Measurements from ENCODE around the gene SAMD5.
"Not testable (repeated sequence)": the region's sequence is repeated elsewhere in the genome, so short reads cannot be mapped to it uniquely, and the experiment has no call there.

Gene SAMD5

DNA sequence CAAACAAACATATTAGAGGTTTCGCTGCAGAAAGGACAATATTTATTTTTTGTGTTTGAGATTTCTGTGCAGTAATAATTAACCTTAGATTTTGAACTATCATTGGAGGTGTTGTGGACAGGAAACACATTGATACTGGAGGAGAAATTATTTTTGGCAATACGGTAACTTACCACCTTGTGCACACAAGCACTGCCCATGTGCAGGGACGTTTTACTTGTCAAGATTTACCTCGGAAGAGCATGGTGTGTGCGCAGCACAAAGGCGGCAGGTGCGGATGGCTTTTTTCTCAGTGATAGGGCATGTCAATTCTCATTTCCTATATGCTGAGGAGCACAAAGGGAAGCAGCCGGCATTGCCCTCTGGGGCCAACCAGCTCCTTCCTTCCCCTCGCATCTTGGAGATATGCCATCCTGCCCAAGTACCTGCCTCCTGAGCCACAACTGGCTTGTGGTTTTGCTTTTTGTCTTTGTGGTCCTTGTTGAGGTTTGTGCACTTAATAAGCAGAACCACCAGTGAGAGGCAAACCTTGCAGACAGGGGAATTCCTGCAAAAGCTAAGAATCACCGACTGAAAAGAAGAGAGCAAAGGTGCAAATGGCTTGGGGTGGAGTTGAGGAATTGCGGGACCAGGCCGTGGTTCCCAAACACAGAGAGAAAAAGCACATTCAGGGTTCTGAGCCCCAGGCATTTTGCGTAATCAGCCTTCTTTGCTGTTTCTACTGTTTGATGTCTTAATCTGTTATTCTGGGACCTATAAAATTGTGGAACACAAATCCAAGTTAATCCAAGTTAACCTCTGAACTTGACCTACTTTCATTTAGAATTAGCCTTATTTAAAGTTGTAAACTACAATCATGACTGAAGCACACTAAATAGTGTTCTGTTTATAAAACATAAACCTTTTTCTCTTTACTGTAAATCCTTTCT, 21.9 kb downstream of the SAMD5 start:
- Histone ChIP-seq H3K27me3 (no peaks in the 10 kb centered on the region), H3K36me3 (no peaks in the 10 kb centered on the region), H3K4me3 (ENCODE audit: low read depth, low read length) (no peak overlapping the region), H3K4me1 (no peaks in the 10 kb centered on the region), H3K9me3 (no peaks in the 10 kb centered on the region)
- TF ChIP-seq, protein P1, sequence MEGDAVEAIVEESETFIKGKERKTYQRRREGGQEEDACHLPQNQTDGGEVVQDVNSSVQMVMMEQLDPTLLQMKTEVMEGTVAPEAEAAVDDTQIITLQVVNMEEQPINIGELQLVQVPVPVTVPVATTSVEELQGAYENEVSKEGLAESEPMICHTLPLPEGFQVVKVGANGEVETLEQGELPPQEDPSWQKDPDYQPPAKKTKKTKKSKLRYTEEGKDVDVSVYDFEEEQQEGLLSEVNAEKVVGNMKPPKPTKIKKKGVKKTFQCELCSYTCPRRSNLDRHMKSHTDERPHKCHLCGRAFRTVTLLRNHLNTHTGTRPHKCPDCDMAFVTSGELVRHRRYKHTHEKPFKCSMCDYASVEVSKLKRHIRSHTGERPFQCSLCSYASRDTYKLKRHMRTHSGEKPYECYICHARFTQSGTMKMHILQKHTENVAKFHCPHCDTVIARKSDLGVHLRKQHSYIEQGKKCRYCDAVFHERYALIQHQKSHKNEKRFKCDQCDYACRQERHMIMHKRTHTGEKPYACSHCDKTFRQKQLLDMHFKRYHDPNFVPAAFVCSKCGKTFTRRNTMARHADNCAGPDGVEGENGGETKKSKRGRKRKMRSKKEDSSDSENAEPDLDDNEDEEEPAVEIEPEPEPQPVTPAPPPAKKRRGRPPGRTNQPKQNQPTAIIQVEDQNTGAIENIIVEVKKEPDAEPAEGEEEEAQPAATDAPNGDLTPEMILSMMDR (IDR thresholded peaks at IDR 0.05; ENCODE audit: low read depth, low read length): no peak
- DNase-seq: no peak

DNA sequence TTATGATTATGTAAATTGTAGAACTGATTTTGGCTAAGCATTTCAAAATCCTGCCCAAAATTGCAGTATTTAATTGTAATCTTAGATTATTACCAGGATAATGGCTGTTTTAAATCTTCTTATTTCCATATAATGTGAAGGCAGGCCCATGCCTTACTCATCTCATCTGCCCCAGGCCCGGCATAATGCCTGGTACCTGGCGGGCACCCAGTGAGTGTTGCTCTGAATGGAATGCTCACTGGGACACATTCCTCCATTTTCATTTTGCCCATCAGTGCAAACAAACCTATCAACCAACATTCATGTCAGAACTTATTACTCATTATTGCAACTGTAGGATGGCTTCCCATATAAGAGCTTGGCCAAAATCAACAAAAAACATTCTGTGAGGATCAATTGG, 22.8 kb downstream of the SAMD5 start:
- DNase-seq: no peak
- Histone ChIP-seq H3K4me3 (ENCODE audit: low read depth, low read length) (no peak overlapping the region), H3K27me3 (no peaks in the 10 kb centered on the region), H3K36me3 (no peaks in the 10 kb centered on the region), H3K9me3 (no peaks in the 10 kb centered on the region), H3K4me1 (no peaks in the 10 kb centered on the region)
- TF ChIP-seq, protein P1 (IDR thresholded peaks at IDR 0.05; ENCODE audit: low read depth, low read length): no peak

DNA sequence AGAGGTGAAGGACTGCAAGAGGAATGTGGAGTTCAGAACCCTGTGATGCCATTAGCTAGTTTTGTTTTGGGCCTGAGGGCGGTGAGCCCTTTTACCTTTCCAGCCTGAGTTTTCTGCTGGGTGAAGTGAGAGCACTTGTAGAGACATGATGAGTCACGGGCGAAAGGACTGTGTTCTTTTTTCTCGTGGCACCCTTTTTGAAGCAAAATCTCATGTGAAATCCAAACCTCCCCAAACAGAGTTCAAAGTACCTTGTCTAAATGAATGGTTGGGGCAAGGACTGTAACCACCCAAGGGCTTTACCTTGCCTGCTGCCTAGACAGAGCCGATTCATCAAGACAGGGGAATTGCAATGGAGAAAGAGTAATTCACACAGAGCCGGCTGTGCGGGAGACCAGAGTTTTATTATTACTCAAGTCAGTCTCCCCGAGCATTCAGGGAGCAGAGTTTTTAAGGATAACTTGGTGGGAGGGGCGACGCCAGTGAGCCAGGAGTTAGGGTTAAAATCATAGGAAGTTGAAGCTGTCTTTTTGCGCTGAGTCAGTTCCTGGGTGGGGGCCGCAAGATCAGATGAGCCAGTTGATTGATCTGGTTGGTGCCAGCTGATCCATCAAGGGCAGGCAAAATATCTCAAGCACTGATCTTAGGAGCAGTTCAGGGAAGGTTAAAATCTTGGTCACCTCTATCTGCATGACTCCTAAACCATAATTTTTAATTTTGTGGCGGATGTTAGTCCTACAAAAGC, 25.8 kb downstream of the SAMD5 start:
- Histone ChIP-seq H3K4me3 (ENCODE audit: low read depth, low read length) (no peak overlapping the region), H3K4me1 (no peaks in the 10 kb centered on the region), H3K36me3 (no peaks in the 10 kb centered on the region), H3K27me3 (no peaks in the 10 kb centered on the region), H3K9me3 (no peaks in the 10 kb centered on the region)
- TF ChIP-seq, protein P1 (IDR thresholded peaks at IDR 0.05; ENCODE audit: low read depth, low read length): no peak
- no peak for DNase-seq

DNA sequence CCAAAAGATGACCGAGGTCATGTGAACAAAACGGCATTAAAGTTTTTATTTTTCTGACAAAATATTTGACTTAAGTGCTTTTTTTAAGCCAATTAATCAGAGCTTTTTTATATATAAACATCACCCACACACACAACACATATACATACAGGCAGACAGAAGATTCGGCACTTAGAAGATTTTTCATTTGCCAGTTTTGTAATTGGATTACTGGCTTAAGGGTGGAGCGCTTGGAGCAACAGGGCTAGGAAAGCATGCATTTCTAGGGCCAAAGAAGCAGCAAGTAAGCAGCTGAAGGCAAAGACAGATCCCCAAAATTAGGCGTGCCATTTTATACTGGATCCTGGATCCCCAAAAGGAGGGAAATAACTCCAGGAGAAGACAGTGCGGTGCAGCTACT, 30.3 kb downstream of the SAMD5 start:
- no peak overlapping the region for H3K4me3 ChIP-seq (ENCODE audit: low read depth, low read length)
- no peaks in the 10 kb centered on the region for H3K27me3 ChIP-seq
- no peaks in the 10 kb centered on the region for H3K9me3 ChIP-seq
- DNase-seq: no peak
- no peaks in the 10 kb centered on the region for H3K36me3 ChIP-seq
- TF ChIP-seq, protein P1 (IDR thresholded peaks at IDR 0.05; ENCODE audit: low read depth, low read length): no peak
- no peaks in the 10 kb centered on the region for H3K4me1 ChIP-seq

DNA sequence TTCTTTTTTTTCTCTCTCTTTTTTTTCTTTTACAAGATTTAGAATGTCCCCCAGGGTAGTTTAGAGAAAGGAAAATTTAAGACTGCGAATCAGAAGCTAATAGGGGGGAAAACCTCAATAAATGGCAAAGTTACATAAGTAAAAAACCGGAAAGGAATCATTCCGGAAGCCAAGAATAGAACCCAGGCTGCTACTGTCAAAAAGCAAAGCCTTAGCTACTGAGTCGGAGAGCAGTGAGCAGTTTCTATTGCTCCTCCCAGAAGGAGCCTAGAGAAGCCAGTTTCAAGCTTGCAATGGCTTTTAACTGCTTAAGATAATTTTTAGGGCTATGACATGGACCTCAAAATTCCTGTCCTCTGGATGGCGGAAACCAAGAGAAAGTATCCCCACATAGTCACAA, 31.6 kb downstream of the SAMD5 start:
- no peaks in the 10 kb centered on the region for H3K36me3 ChIP-seq
- H3K9me3 ChIP-seq: no peaks in the 10 kb centered on the region
- TF ChIP-seq, protein P1 (IDR thresholded peaks at IDR 0.05; ENCODE audit: low read depth, low read length): no peak
- no peak for DNase-seq
- no peaks in the 10 kb centered on the region for H3K27me3 ChIP-seq
- no peaks in the 10 kb centered on the region for H3K4me1 ChIP-seq
- H3K4me3 ChIP-seq (ENCODE audit: low read depth, low read length): no peak overlapping the region

DNA sequence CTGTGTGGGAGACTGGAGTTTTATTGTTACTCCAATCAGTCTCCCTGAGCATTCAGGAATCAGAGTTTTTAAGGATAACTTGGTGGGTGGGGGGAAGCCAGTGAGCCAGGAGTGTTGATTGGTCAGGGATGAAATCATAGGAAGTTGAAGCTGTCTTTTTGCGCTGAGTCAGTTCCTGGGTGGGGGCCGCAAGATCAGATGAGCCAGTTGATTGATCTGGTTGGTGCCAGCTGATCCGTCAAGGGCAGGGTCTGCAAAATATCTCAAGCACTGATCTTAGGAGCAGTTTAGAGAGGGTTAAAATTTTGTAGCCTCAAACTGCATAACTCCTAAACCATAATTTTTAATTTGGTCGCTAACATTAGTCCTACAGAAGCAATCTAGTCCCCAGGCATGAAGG, 33.9 kb downstream of the SAMD5 start:
- not testable (repeated sequence) for H3K4me3 ChIP-seq (ENCODE audit: low read depth, low read length); DNase-seq; H3K9me3 ChIP-seq

More for the DNA sequence above, 33.9 kb downstream of the SAMD5 start:
- not testable (repeated sequence) for H3K4me1 ChIP-seq, H3K27me3 ChIP-seq, H3K36me3 ChIP-seq
